ENCODE data around the gene U2SURP.

GRCh38 chr3:143063018-143063417 is 61.6 kb downstream of the U2SURP start:
- no peak for TF ChIP-seq CTCF (IDR thresholded peaks at IDR 0.05 in 4 of 5, conservative IDR thresholded peaks at IDR 0.05 in 1 of 5)
- TF ChIP-seq POLR2A (IDR thresholded peaks at IDR 0.05): no peak
